Skeletal muscle cell (primary cell): ENCODE data around the gene PCDHA9.
"Not testable (repeated sequence)": the region's sequence is repeated elsewhere in the genome, so short reads cannot be mapped to it uniquely, and the experiment has no call there.

ENCODE experiments used
- DNase-seq: peaks from one replicate; pipeline ENCODE4 v3.0.0-alpha.2; 2010; ENCODE audit warnings: low read depth
- H3K4me3 ChIP-seq: 2 replicates; pipeline ENCODE4 v1.5.1; 2011; ENCODE audit warnings: low read depth, mild to moderate bottlenecking, control low read depth, low read length, moderate library complexity

Gene PCDHA9

GRCh38 chr5:140848139-140849102 lies at the start of gene PCDHA9:
TSS of gene PCDHA9 (plus strand) at chr5:140848382. CDS start at chr5:140848496, 114 bp downstream.
- not testable (repeated sequence) for DNase-seq, H3K4me3 ChIP-seq

- no peak for DNase-seq
- H3K4me3 ChIP-seq: peak within 1 kb of the TSS; percentile 26
Observed at GRCh38 chr5:140800816-140801493, 47.2 kb upstream of the PCDHA9 start, which contains the start of gene PCDHA3. TSS of gene PCDHA3 (plus strand) at chr5:140801057.

GRCh38 chr5:140801494-140801841 lies 46.7 kb upstream of the PCDHA9 start:
- no peak for DNase-seq
- H3K4me3 ChIP-seq: peak overlapping the region; percentile 26

- DNase-seq, H3K4me3 ChIP-seq: not testable (repeated sequence)
Observed at GRCh38 chr5:140802381-140802780, 45.8 kb upstream of the PCDHA9 start.

GRCh38 chr5:140802781-140803271 lies 45.4 kb upstream of the PCDHA9 start:
- no peak for DNase-seq
- no peak overlapping the region for H3K4me3 ChIP-seq

- DNase-seq: no peak
- peak within 1 kb of the TSS; percentile 26 for H3K4me3 ChIP-seq
Observed at GRCh38 chr5:140806834-140807775, 41.1 kb upstream of the PCDHA9 start, which contains the start of gene PCDHA4. TSS of gene PCDHA4 (plus strand) at chr5:140807068.

GRCh38 chr5:140808241-140808888 lies 39.8 kb upstream of the PCDHA9 start:
- H3K4me3 ChIP-seq, DNase-seq: not testable (repeated sequence)

GRCh38 chr5:140808889-140809291 lies 39.3 kb upstream of the PCDHA9 start:
- H3K4me3 ChIP-seq: no peak overlapping the region
- no peak for DNase-seq

GRCh38 chr5:140821375-140822280 lies 26.6 kb upstream of the PCDHA9 start, which contains the start of gene PCDHA5:
TSS of gene PCDHA5 (plus strand) at chr5:140821613.
- no peak for DNase-seq
- H3K4me3 ChIP-seq: no peak within 1 kb of the TSS

GRCh38 chr5:140822281-140822629 lies 25.9 kb upstream of the PCDHA9 start:
- H3K4me3 ChIP-seq: no peak overlapping the region
- no peak for DNase-seq

GRCh38 chr5:140822969-140823368 lies 25.2 kb upstream of the PCDHA9 start:
- not testable (repeated sequence) for DNase-seq

GRCh38 chr5:140823475-140823874 lies 24.7 kb upstream of the PCDHA9 start:
- no peak for DNase-seq
- H3K4me3 ChIP-seq: no peak overlapping the region

More at GRCh38 chr5:140822969-140823368, 25.2 kb upstream of the PCDHA9 start:
- H3K4me3 ChIP-seq: not testable (repeated sequence)

GRCh38 chr5:140827704-140828361 lies 20.3 kb upstream of the PCDHA9 start, which contains the start of gene PCDHA6:
TSS of gene PCDHA6 (plus strand) at chr5:140827960. CDS start at chr5:140828092, 132 bp downstream.
- DNase-seq: no peak
- H3K4me3 ChIP-seq: peak within 1 kb of the TSS; percentile 23

GRCh38 chr5:140828362-140828737 lies 19.8 kb upstream of the PCDHA9 start:
- no peak overlapping the region for H3K4me3 ChIP-seq
- DNase-seq: no peak

- H3K4me3 ChIP-seq, DNase-seq: not testable (repeated sequence)
Observed at GRCh38 chr5:140829511-140830501, 18.4 kb upstream of the PCDHA9 start.

GRCh38 chr5:140833993-140834392 lies 14.2 kb upstream of the PCDHA9 start, which contains the start of gene PCDHA7:
TSS of gene PCDHA7 (plus strand) at chr5:140834269. CDS start at chr5:140834384, 115 bp downstream.
- DNase-seq: no peak
- H3K4me3 ChIP-seq: peak within 1 kb of the TSS; percentile 26
